Adrenal gland (tissue), 12 donors: ENCODE measurements around the gene TAF1B. TPM values are rescaled to one million over a fixed set of nuclear protein-coding genes. Genes with fewer than 3 reads are reported as not detected.

Experiments used
- DNase-seq, 7 donors: peaks; one replicate each; pipeline ENCODE4 v3.0.0-alpha.2; 2019 to 2020
- H3K27ac ChIP-seq, 5 donors: fragments of 200-600 bp; sonication (generic) in 4 of 5; 1 replicate in 3 of 5; 2 replicates in 2 of 5; pipeline versions ENCODE4 v1.5.1 to v1.8.0; 2016 to 2020; ENCODE audit warnings: mild to moderate bottlenecking in 1 of 5
- H3K27me3 ChIP-seq: fragments of 200-600 bp; 2 replicates; pipeline ENCODE4 v1.8.0; 2021
- H3K36me3 ChIP-seq, 2 donors: fragments of 200-600 bp; replicated peaks in 1 of 2; 1 replicate in 1 of 2; 2 replicates in 1 of 2; pipeline versions ENCODE4 v1.5.1 to v1.8.0; 2018 to 2022
- H3K4me1 ChIP-seq, 2 donors: fragments of 200-600 bp; replicated peaks in 1 of 2; 1 replicate in 1 of 2; 2 replicates in 1 of 2; pipeline versions ENCODE4 v1.5.1 to v1.8.0; 2018 to 2021
- H3K4me3 ChIP-seq, 4 donors: fragments of 200-600 bp; sonication (generic) in 3 of 4; one replicate each; pipeline ENCODE4 v1.5.1; 2016 to 2018
- H3K9me3 ChIP-seq, 3 donors: fragments of 200-600 bp; sonication (generic) in 1 of 3; replicated peaks in 1 of 3; 1 replicate in 2 of 3; 2 replicates in 1 of 3; pipeline versions ENCODE4 v1.5.1 to v1.8.0; 2016 to 2021
- POLR2A ChIP-seq, 2 donors: fragments of 450-650 bp; IDR thresholded peaks; one replicate each; pipeline ENCODE4 v1.6.1; 2017; ENCODE audit warnings: antibody characterized with exemption in 2 of 2, mild to moderate bottlenecking in 2 of 2, moderate library complexity in 1 of 2
- WGBS, 4 donors: extraction: QIAGEN DNeasy Blood & Tissue Kit in 2 of 4; methylation state at CpG; one replicate each; pipeline versions ENCODE4 v1.1.5 to v1.1.7; 2013 to 2017; 5-methylcytosine and 5-hydroxymethylcytosine counted together
- intact Hi-C, 2 donors: fragments of 100-400 bp; cut with DNase I; formaldehyde crosslinking; loops; one replicate each; pipeline versions ENCODE4 v1.14.1 to v1.15.0; 2022 to 2023
- polyA plus RNA-seq, 3 donors: library from polyadenylated mRNA; stranded (reverse); fragments of 200-250 nt in 2 of 3; fragments of 350-450 nt in 1 of 3; fragmentation: Illumina TruSeq in 1 of 3; extraction: RNeasy Lipid Tissue Mini Kit (QIAGEN cat#74804) in 1 of 3; gene quantifications; one replicate each; pipeline ENCODE4 v1.2.3, GENCODE V29; 2013 to 2014
- total RNA-seq, 9 donors: library from RNA; depleted of rRNA in 4 of 9; stranded (reverse); fragments of >200 nt in 4 of 9; fragments of 120-200 nt in 1 of 9; fragmentation: NEBNext Ultra II Directional in 1 of 9; extraction: Animal tissue kit (Norgen Biotek cat#: 25700) in 1 of 9; gene quantifications; one replicate each; pipeline versions ENCODE4 v1.1.0 to v1.2.4, GENCODE V29; 2013 to 2023
- TF ChIP-seq, protein P1 (sequence below), 6 experiments: fragments of 450-650 bp in 4 of 6; fragments of 200-600 bp in 2 of 6; sonication (generic) in 1 of 6; IDR thresholded peaks; 1 replicate in 5 of 6; 2 replicates in 1 of 6; pipeline versions ENCODE4 v1.5.1 to v1.8.0; 2016 to 2021; ENCODE audit warnings: antibody characterized with exemption in 6 of 6, mild to moderate bottlenecking in 2 of 6, moderate library complexity in 1 of 6
- donor health status: healthy with polysubstance abuse.
- donor health status: Bipolar disorder and iron deficiency.
- donor health status: DM: yes; HTN: yes; CAD: no.
- donor health status: DM: no; HTN: no; CAD: no.
- donor health status: DM: no; HTN: no; CAD: no.
- donor health status: DM: yes; HTN: yes; CAD: no.

Gene TAF1B
- total and polyA plus RNA-seq, 12 donors = 3.1 to 21.6 (median 14.9) TPM

DNA sequence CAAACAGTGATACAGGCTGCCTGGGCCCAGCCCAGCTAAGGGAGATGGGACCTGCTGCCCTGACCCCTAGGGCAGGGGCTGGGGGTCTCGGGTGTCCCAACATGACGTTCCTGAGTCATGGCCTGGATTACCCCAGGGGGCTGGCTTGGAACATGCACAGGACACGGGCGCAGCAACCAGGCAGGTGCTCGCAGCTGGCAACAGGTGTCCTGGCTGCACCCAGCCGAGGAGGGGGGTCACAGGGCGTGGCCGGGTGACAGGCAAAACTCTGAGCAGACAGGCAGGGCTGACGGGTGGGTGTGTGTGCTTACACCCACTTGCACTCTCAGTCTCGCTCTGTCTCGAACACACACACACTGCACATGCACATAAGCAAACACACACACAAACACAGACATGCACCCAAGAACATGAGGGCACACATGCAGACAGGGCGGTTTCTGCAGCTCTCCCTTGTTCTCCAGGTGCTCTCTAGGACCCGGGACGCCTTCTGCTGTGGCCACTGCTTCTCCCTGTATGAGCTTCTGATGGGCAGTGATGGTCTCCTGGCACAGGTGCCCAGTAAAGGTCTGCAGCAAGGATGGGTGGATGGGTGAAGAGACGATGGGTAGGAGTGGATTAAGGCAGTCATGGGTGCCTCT, 33.7 kb upstream of the TAF1B start:
- Histone ChIP-seq H3K9me3 (no peaks in the 10 kb centered on the region), H3K27ac (no peak overlapping the region), H3K27me3 (no peaks in the 10 kb centered on the region), H3K36me3 (no peaks in the 10 kb centered on the region), H3K4me1 (no peaks in the 10 kb centered on the region), H3K4me3 (no peak overlapping the region)
- TF ChIP-seq POLR2A (IDR thresholded peaks at IDR 0.05) = no peak
- TF ChIP-seq, protein P1, sequence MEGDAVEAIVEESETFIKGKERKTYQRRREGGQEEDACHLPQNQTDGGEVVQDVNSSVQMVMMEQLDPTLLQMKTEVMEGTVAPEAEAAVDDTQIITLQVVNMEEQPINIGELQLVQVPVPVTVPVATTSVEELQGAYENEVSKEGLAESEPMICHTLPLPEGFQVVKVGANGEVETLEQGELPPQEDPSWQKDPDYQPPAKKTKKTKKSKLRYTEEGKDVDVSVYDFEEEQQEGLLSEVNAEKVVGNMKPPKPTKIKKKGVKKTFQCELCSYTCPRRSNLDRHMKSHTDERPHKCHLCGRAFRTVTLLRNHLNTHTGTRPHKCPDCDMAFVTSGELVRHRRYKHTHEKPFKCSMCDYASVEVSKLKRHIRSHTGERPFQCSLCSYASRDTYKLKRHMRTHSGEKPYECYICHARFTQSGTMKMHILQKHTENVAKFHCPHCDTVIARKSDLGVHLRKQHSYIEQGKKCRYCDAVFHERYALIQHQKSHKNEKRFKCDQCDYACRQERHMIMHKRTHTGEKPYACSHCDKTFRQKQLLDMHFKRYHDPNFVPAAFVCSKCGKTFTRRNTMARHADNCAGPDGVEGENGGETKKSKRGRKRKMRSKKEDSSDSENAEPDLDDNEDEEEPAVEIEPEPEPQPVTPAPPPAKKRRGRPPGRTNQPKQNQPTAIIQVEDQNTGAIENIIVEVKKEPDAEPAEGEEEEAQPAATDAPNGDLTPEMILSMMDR (IDR thresholded peaks at IDR 0.05) = no peak
- intact Hi-C loops = loop anchor here (5.0 to 10.0 kb wide), 4 partner anchors 143 to 288 kb away; partner anchors contain the start of gene GRHL1 (in 1 of the 2)
- WGBS, 4 donors = 71 to 100% (median 86%) methylated on average over 5 to 15 of the region's 15 CpGs
- DNase-seq = peak in 1 of 7 donors; percentile 37

DNA sequence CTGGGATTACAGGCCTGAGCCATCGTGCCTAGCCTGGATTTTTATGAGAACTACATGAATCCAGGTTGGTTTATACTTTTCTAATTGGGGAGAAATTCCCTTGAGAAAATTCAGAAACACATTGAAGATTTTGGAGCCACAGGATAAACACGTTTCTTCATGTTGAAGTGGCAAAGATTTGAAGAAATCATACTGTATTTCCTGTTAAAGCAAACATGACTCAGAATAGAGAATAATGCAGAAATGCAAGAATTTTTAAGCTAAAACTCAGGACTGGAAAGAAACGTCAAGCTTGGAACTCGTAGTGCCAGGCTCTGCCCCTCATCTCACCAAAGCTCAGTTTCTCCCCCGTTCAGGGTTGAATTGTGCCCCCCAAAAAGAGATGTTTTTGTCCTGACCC, 32.1 kb upstream of the TAF1B start:
- Histone ChIP-seq H3K4me1 (no peaks in the 10 kb centered on the region), H3K27me3 (no peaks in the 10 kb centered on the region), H3K9me3 (no peaks in the 10 kb centered on the region), H3K36me3 (no peaks in the 10 kb centered on the region), H3K4me3 (no peak overlapping the region), H3K27ac (no peak overlapping the region)
- DNase-seq = no peak
- 75 to 85% (median 82%) methylated on average over 5 of the region's 5 CpGs for WGBS, 4 donors
- intact Hi-C loops = loop anchor here (5.0 to 10.0 kb wide), 4 partner anchors 141 to 286 kb away; partner anchors contain the start of gene GRHL1 (in 1 of the 2)
- no peak for TF ChIP-seq POLR2A (IDR thresholded peaks at IDR 0.05)
- TF ChIP-seq, protein P1 (IDR thresholded peaks at IDR 0.05) = no peak

DNA sequence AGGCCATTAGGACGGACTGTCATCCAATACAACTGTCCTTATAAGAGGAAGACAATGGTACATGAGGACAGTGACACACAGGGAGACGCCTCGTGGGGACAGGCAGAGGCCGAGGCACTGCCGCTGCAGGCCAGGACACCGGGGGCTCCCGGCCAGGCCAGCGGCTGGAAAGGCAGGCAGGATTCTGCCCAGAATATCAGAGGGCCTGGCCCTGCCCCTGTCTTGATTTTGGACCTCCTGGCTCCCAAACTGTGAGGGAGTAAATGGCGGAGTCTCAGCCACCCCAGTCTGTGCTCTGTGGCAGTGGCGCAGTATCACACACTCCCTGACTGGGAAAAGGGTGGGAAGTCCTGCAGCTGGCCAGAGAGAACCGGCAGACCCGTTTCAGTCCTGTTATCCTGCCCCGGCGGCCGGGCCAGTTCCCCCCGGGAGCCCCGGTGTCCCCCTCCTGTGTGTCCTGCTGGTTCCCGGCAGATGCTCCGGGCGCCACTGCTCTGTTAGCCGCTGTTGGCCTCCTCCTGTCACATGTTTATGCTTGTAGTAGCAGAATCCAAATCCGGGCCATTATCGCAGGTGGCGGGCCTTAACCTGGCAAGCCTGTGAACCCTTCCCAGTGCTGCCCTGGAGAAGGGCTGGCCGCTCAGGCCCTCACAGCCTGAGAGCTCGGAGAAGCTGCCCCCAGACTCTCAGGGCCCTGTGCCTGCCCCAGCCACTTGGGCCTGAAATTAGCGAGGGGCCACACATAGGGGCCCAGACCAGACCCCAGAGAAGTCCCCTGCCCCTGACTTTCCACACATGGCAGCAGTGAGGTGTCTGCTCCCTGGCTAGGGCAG, 31.4 kb upstream of the TAF1B start:
- peak in 1 of 7 donors; percentile 46 for DNase-seq
- no peaks in the 10 kb centered on the region for H3K4me1 ChIP-seq
- no peaks in the 10 kb centered on the region for H3K36me3 ChIP-seq
- no peaks in the 10 kb centered on the region for H3K9me3 ChIP-seq
- no peak overlapping the region for H3K4me3 ChIP-seq
- WGBS, 4 donors = 90 to 95% (median 93%) methylated on average over 16 to 27 of the region's 27 CpGs
- TF ChIP-seq, protein P1 (IDR thresholded peaks at IDR 0.05) = no peak
- TF ChIP-seq POLR2A (IDR thresholded peaks at IDR 0.05) = no peak
- no peak overlapping the region for H3K27ac ChIP-seq
- intact Hi-C loops = loop anchor here (5.0 to 10.0 kb wide), 4 partner anchors 140 to 285 kb away; partner anchors contain the start of gene GRHL1 (in 1 of the 2)
- no peaks in the 10 kb centered on the region for H3K27me3 ChIP-seq

DNA sequence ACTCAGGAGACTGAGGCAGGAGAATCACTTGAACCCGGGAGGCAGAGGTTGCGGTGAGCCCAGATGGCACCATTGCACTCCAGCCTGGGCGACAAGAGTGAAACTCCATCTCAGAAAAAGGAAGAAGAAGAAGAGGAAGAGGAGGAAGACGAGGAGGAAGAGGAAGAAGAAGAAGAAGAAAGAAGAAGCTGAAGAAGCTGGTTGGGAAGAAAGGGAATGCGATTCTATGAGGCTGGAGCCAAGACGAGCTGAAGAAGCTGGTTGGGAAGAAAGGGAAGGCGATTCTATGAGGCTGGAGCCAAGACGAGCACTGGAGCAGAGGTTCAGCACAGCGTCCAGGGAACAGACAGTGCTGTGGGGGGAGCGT, 30.3 kb upstream of the TAF1B start:
- TF ChIP-seq POLR2A (IDR thresholded peaks at IDR 0.05) = no peak
- TF ChIP-seq, protein P1 (IDR thresholded peaks at IDR 0.05) = no peak
- no peak overlapping the region for H3K27ac ChIP-seq
- 61 to 75% (median 67%) methylated on average over 9 to 10 of the region's 10 CpGs for WGBS, 4 donors
- intact Hi-C loops = loop anchor here (5.0 to 10.0 kb wide), 4 partner anchors 139 to 284 kb away; partner anchors contain the start of gene GRHL1 (in 1 of the 2)
- H3K4me1 ChIP-seq = no peaks in the 10 kb centered on the region
- H3K4me3 ChIP-seq = no peak overlapping the region
- no peaks in the 10 kb centered on the region for H3K9me3 ChIP-seq
- H3K27me3 ChIP-seq = no peaks in the 10 kb centered on the region
- DNase-seq = no peak
- no peaks in the 10 kb centered on the region for H3K36me3 ChIP-seq
